AG08396 (cell line): Measurements from ENCODE around the gene ARSK.

Experiments
- DNase-seq: peaks from one replicate; pipeline ENCODE4 v3.0.0; 2012; ENCODE audit warnings: low spot score, mixed read lengths

The ARSK gene, protein sequence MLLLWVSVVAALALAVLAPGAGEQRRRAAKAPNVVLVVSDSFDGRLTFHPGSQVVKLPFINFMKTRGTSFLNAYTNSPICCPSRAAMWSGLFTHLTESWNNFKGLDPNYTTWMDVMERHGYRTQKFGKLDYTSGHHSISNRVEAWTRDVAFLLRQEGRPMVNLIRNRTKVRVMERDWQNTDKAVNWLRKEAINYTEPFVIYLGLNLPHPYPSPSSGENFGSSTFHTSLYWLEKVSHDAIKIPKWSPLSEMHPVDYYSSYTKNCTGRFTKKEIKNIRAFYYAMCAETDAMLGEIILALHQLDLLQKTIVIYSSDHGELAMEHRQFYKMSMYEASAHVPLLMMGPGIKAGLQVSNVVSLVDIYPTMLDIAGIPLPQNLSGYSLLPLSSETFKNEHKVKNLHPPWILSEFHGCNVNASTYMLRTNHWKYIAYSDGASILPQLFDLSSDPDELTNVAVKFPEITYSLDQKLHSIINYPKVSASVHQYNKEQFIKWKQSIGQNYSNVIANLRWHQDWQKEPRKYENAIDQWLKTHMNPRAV

DNA sequence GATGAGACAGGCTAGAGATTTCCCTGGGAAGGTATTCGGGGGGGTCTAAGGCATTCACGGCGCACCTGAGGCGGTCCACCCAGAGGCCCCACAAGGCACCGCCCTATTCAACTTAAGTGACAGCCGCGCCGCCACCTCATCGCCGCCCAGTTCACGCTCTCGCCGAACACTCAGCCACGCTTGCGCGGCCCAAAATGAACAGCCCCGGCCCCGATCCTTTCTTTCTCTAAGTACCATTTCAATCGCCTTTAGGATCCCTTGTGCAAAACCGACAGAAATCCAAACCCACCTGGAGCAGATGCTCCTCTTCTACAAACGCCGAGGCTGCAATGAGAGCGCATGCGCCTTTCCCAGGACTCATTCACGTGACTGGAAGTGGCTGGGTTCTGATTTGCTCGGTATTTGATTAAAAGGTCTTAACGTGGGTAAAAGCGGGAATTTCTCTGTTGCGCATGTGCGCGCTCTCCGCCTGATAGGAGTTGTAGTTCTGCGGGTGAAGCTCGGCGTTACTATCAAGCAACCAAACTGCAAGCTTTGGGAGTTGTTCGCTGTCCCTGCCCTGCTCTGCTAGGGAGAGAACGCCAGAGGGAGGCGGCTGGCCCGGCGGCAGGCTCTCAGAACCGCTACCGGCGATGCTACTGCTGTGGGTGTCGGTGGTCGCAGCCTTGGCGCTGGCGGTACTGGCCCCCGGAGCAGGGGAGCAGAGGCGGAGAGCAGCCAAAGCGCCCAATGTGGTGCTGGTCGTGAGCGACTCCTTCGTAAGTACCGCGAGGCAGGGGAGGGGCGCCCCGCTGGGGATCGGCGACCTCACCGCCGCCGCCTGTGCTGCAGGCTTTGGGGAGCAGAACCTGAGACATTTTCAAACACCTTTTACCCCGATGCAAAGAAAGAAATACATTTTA, at the start of gene ARSK, which contains the start of gene SKIC3:
ARSK (plus strand) TSS at position 455 of the 902 bp plus-strand sequence; CDS start at position 633, 178 bp downstream.
SKIC3 (minus strand) TSS at position 331 of the 902 bp plus-strand sequence. CDS start 7,827 bp downstream, outside the sequence.
- DNase-seq, result peak; percentile 92

GRCh38 chr5:95508550-95508949, 46.4 kb upstream of the ARSK start:
- no peak for DNase-seq

DNA sequence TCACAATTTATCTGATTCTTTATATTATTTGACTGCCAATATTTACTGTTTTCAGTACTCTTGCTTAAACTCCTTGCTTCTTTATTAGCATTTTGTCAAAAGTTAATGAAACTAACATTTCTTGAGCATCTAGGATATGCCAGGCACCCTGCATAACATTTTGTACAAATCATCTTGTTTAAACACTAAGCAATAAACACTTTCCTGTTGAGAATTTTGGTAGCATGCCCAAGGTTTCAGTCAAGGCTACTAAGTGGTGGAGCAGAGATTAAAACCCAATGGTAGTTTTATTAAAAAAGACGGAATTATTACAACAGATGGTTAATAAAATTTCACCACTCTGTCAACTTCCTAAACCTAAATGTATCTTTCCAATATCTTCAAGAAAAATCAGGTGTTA, 43.3 kb upstream of the ARSK start:
- no peak for DNase-seq

DNA sequence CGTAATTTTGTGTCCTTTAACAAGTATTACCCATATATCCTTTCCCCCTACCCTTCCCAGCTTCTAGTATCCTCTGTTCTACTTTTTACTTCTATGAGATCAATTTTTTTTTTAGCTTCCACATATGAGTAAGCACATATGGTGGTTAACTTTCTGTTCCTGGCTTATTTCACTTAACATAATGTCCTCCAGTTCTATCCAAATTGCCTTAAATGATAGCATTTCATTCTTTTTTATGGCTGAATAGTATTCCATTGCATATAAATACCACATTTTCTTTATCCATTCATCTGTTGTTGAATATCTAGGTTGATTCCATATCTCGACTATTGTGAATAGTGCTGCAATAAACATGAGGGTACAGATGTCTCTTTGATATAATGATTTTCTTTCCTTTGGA, 36.5 kb upstream of the ARSK start:
- no peak for DNase-seq

DNA sequence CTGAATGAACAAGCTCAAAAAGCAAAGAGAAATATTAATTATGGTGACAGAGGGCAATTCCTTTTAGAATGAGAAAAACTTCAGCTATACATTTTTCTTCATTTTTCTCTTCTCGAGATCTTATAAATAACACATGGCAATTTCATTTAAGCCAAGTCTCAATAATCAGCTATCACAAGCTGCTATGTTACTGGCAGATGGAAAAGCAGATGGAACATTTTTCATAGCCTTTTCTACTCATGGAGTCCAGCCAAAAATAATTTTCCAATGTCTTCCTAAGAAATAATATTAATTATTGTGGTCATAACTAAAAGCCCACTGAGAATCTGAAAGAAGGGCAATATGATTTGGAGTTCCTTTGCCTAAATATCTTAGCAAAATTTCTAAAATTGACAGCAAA, 35.8 kb upstream of the ARSK start:
- DNase-seq, result no peak

GRCh38 chr5:95519681-95520080, 35.2 kb upstream of the ARSK start:
- DNase-seq, result no peak

- no peak for DNase-seq
Observed at GRCh38 chr5:95520206-95520605, 34.7 kb upstream of the ARSK start.

GRCh38 chr5:95524423-95524822, 30.5 kb upstream of the ARSK start:
- DNase-seq, result no peak

GRCh38 chr5:95526871-95527270, 28.0 kb upstream of the ARSK start:
- DNase-seq, result no peak

DNA sequence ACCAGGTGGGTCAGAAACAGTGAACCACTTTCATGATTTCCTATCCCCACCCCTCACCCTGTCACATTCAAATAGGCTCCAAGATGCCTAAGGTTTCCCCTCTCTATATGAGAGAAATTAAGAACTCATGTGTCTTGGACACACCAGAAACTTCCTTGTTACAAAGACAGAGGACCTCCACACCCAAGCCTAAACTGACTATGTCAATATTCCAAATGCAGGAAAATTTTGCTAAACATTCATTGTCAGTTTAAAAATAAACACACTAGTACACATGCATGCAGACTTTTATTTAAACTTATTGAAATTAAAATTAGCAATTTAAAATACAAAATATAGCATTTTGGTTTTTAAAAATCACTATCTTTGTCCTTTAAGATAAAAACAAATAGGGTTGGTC, 26.3 kb upstream of the ARSK start:
- DNase-seq, result no peak

- peak; percentile 28 for DNase-seq
Observed at GRCh38 chr5:95530416-95530815, 24.5 kb upstream of the ARSK start.

- no peak for DNase-seq
Observed at GRCh38 chr5:95531491-95531890, 23.4 kb upstream of the ARSK start.

GRCh38 chr5:95532415-95532814, 22.5 kb upstream of the ARSK start:
- DNase-seq, result no peak

DNA sequence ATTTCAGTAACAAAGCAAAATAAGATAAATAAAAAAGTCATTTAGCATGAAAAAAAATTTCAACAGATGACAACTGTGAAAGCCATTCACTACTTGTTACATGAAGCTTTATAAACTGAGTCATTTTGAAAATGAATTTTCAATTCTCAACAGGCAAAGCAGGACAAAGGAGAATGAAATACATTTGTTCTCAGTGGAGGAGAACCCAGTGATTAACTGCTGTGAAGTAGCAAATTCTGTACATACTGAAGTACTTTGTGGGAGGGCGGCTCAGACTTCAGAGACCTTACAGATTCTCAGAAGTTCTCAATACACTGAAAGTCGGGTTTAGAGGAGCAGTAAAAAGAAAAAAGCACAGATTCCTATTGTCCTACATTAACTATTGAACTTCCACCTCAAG, 21.8 kb upstream of the ARSK start:
- DNase-seq, result no peak

DNA sequence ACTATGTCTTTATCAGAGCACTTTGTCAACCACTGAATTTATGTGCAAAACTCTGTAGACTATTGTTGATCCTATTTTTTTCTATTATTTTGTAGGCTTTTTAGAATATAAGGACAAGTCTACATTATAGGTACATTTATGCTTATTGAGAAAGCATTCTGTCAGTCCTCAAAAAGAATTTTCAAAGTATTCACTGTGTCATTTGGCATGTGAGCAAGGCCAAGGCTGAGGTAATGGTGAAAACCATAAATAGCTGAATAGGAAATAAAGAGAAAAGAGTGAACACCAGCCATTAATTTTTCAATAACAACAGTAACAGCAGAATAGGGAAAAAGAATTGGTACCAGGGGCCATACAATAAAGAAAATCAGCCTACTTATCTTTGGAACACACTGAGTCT, 21.1 kb upstream of the ARSK start:
- DNase-seq, result no peak

GRCh38 chr5:95537501-95537900, 17.4 kb upstream of the ARSK start:
- no peak for DNase-seq

DNA sequence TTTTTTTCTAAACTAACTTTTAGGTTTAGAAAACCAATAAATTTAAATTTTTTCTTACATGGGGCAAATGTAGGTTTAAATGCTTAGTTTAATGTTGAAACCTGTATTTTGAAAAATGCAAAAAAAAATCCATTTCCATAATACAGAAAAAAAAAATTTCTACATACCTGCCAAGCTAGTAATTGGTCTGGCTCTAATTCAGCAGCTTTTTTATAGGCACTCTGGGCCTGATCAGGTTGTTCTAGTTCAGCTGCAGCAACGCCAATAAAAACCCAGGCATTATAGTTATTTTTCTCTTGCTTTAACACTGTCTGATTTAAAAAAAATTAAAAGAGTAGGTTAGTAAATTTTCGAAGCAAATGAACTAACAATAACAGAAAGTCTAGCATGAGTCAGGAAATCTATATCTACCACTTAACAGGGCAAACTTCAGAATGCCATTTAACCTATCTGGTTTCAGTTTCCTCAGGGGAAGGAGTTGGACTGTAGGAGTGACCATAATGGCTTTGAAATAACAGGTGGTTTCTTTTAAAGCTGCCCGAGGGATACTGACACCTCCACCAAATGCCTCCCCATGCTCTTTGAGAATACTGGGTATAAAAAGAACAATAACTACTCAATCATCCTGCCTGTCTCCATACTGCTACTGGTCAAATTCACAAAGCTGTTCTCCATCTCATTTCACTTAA, 11.7 kb upstream of the ARSK start:
- DNase-seq, result no peak

DNA sequence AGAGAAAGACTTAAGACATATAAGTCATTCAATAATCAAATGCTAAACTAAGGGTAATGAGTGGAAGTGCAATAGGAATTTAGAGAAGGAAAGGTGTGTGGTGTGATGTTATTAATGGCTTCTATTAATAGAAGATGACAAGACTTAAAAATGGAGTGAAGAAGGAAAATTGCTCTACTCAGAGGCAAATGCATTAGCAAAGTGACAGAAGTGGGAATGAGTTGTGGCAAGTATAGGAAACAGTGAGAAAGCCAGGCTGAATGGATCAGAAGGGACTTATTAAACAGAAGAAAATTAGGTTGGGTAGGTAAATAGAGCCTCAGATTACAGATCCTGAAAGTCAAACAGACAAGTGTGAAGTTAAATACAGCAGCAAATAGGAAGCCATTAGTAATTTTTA, 5.9 kb upstream of the ARSK start:
- no peak for DNase-seq

DNA sequence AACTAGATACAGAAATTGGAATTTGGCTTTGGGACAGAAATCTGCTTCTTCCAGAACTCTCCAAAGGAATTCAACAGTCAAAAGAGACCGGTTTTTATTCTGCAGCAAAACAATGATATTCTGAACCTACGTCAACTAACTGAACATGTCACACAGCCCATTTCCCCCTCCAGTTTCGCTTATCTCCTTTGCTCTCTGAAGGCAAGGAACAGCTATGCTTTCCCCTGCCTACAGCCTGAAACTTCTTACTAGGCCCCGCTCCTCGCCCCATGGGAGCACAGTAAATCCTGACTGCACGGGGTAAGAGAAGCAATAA, 612 bp upstream of the ARSK start:
- DNase-seq, result no peak

GRCh38 chr5:95555553-95555952, 652 bp downstream of the ARSK start:
- no peak for DNase-seq

- DNase-seq, result no peak
Observed at GRCh38 chr5:95557841-95558240, 2.9 kb downstream of the ARSK start.

DNA sequence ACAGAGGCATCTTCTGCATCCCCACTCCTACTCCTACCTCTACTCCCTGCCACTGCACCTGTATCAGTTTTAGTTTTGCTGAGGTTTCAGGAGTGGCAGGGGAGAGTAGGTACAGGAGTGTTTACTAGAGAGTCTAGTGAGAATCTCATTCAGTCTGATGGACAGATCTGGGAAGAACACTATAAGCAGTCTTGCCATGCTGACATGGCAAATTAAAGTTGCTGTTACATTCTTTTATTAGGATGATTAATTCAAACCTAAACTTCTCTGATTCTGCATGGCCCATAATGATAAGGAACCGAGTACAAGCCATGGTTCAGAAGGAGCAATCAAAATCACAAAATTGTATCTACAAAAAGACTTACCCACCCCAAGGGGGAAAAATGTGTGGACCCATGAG, 7.4 kb downstream of the ARSK start:
- no peak for DNase-seq
